ENCODE data around the gene NTM. TPM values are rescaled to one million over a fixed set of nuclear protein-coding genes. Genes with fewer than 3 reads are reported as not detected.

NTM gene
- total and polyA plus RNA-seq, 2 of the 8 experiments (the other 6 are each of a cell fraction or from before 2014, with no cell fraction given): 13.4 to 20.0 TPM

GRCh38 chr11:131977231-131977630 lies 606.8 kb downstream of the NTM start:
- WGBS, 2 experiments (ENCODE audit: extremely low coverage in 1 of 2, insufficient coverage in 1 of 2, insufficient read length in 1 of 2, insufficient replicate concordance in 2 of 2, low coverage in 1 of 2, low lambda C conversion rate in 2 of 2, missing lambda C conversion rate in 1 of 2): 67% methylated on average over 6 of the region's 6 CpGs; no CpG with 5 or more reads in 1 of the 2 experiments
- TF ChIP-seq CHD1 (IDR thresholded peaks at IDR 0.05; ENCODE audit: low read depth, low read length) (no peak), GABPA (IDR thresholded peaks at IDR 0.05; ENCODE audit: borderline replicate concordance, insufficient read depth, low read length) (no peak), BACH1 (IDR thresholded peaks at IDR 0.05; ENCODE audit: low read length) (no peak), ASH2L (IDR thresholded peaks at IDR 0.05; ENCODE audit: low read length) (no peak), KDM5A (IDR thresholded peaks at IDR 0.05; ENCODE audit: low read length) (no peak), SIN3A (conservative IDR thresholded peaks at IDR 0.05 in 1 of 2, IDR thresholded peaks at IDR 0.05 in 1 of 2; ENCODE audit: low read depth in 1 of 2, low read length in 2 of 2) (no peak), CHD2 (IDR thresholded peaks at IDR 0.05; ENCODE audit: low read length) (no peak), ZNF274 (IDR thresholded peaks at IDR 0.05; ENCODE audit: borderline replicate concordance, extremely low read depth, low read length) (no peak), SIRT6 (IDR thresholded peaks at IDR 0.05; ENCODE audit: low read length) (no peak), KDM4A (IDR thresholded peaks at IDR 0.05; ENCODE audit: low read depth, low read length, severe bottlenecking) (no peak), SP1 (IDR thresholded peaks at IDR 0.05; ENCODE audit: low read depth, low read length) (no peak), GTF2F1 (IDR thresholded peaks at IDR 0.05; ENCODE audit: borderline replicate concordance, low read depth, low read length) (no peak), EP300 (IDR thresholded peaks at IDR 0.05; ENCODE audit: borderline replicate concordance in 1 of 2, low read depth in 2 of 2, low read length in 2 of 2) (no peak)

More at GRCh38 chr11:131977231-131977630, 606.8 kb downstream of the NTM start:
- H3K23me2 ChIP-seq (ENCODE audit: low read depth, low read length): no peaks in the 10 kb centered on the region
- H2BK5ac ChIP-seq (ENCODE audit: low read depth, low read length): peak overlapping the region; percentile 28; the same call in 1 of the 2 replicates
- no peak overlapping the region for H3K4ac ChIP-seq (replicated peaks; ENCODE audit: insufficient read length, low read depth, low read length)
- H3K9ac ChIP-seq (replicated peaks in 1 of 4; ENCODE audit: extremely low read depth in 1 of 4, low read depth in 3 of 4, low read length in 3 of 4): no peak overlapping the region
- no peak overlapping the region for H2BK120ac ChIP-seq (replicated peaks; ENCODE audit: low read depth, low read length)
- peaks cover 5 to 35% (median 25%) of the 10 kb centered on the region in 4 experiments for H3K4me1 ChIP-seq (replicated peaks in 1 of 4; ENCODE audit: control insufficient read depth in 3 of 4, insufficient read depth in 4 of 4, low read length in 3 of 4)
- peak overlapping the region in 1 of 4 experiments; percentile 8; a peak in 1 of 8 replicates for H3K4me3 ChIP-seq (ENCODE audit: extremely low read depth in 1 of 4, insufficient read depth in 2 of 4, low read depth in 3 of 4, low read length in 4 of 4)
- no peaks in the 10 kb centered on the region for H4K20me1 ChIP-seq (replicated peaks in 1 of 2; ENCODE audit: control insufficient read depth in 1 of 2, insufficient read depth in 2 of 2, low read length in 2 of 2)
- H2AFZ ChIP-seq (ENCODE audit: low read length): no peak overlapping the region
- FAIRE-seq (peak; percentile 65), DNase-seq (ENCODE audit: low read depth in 1 of 2, low spot score in 2 of 2) (no peak)
- ChIA-PET CTCF (ENCODE audit: partially characterized antibody) (interaction anchor here (0.8 to 1.4 kb wide), 6 partner anchors 11 to 230 kb away, joined by 3 to 4 read pairs (median 3); no protein-coding TSS in a partner anchor), POLR2A (ENCODE audit: partially characterized antibody) (interaction anchor here (0.7 kb wide), 1 partner anchor 32 kb away, joined by 3 read pairs; no protein-coding TSS in a partner anchor)
- H3K27me3 ChIP-seq (replicated peaks in 1 of 4; ENCODE audit: control insufficient read depth in 3 of 4, extremely low read depth in 1 of 4, insufficient read depth in 3 of 4, low read length in 3 of 4): no peaks in the 10 kb centered on the region
- no peak overlapping the region for H4K5ac ChIP-seq (ENCODE audit: insufficient read length, low read depth, low read length)
- H3K23ac ChIP-seq (ENCODE audit: insufficient read length): no peak overlapping the region
- no peak overlapping the region for H3K14ac ChIP-seq (ENCODE audit: insufficient read length)
- 0 out of 2 replicates have a peak overlapping the region, but pooled peaks have one; percentile 1 for H2AK5ac ChIP-seq (ENCODE audit: low read depth, low read length)
- no peak overlapping the region for H4K8ac ChIP-seq (ENCODE audit: extremely low read depth, insufficient read depth, low read length)
- no peaks in the 10 kb centered on the region for H3K36me3 ChIP-seq (ENCODE audit: control insufficient read depth in 2 of 4, insufficient read depth in 4 of 4, low read length in 3 of 4)
- H3K79me2 ChIP-seq (ENCODE audit: control insufficient read depth in 1 of 2, insufficient read depth in 2 of 2, low read length in 2 of 2): no peaks in the 10 kb centered on the region
- H2BK20ac ChIP-seq (ENCODE audit: low read length): no peak overlapping the region
- H3K27ac ChIP-seq (ENCODE audit: low read depth, low read length): no peak overlapping the region
- H3K56ac ChIP-seq (replicated peaks; ENCODE audit: insufficient read length, low read depth, low read length): no peak overlapping the region
- H2BK12ac ChIP-seq (ENCODE audit: low read depth, low read length): 0 out of 2 replicates have a peak overlapping the region, but pooled peaks have one; percentile 3
- no peak overlapping the region for H2BK15ac ChIP-seq (ENCODE audit: low read length)
- no peaks in the 10 kb centered on the region for H3K79me1 ChIP-seq (ENCODE audit: low read depth, low read length)
- peak overlapping the region; percentile 29 to 59 for H3K4me2 ChIP-seq (ENCODE audit: insufficient read depth in 1 of 2, low read depth in 2 of 2, low read length in 2 of 2)
- no peaks in the 10 kb centered on the region for H3K9me3 ChIP-seq (ENCODE audit: insufficient read depth in 2 of 2, low read depth in 1 of 2, low read length in 1 of 2)
- H3K18ac ChIP-seq (ENCODE audit: extremely low read depth, low read length): 0 out of 2 replicates have a peak overlapping the region, but pooled peaks have one; percentile 6
- no peak overlapping the region for H4K91ac ChIP-seq (replicated peaks; ENCODE audit: insufficient read length, low read length)
